Retinal pigment epithelial cell (primary cell): ENCODE data around the gene ZNF287.

Experiments
- DNase-seq: peaks from one replicate; pipeline ENCODE4 v3.0.0-alpha.2; 2010; ENCODE audit warnings: low read depth
- H3K4me3 ChIP-seq: 2 replicates; pipeline ENCODE4 v1.5.1; 2011; ENCODE audit warnings: mild to moderate bottlenecking, low read length, control low read depth, moderate library complexity
- CTCF ChIP-seq: conservative IDR thresholded peaks from 2 replicates; pipeline ENCODE4 v1.5.1; 2011; ENCODE audit warnings: low read depth, low read length, control low read depth, inconsistent platforms

The ZNF287 gene

GRCh38 chr17:16568541-16569357, at the start of gene ZNF287:
Gene ZNF287, minus strand, starts transcription at chr17:16569204. Its CDS starts 1,473 bp downstream, at chr17:16567731.
- DNase-seq, result peak; percentile 41
- TF ChIP-seq CTCF, result no peak
- peak within 1 kb of the TSS; percentile 71 for H3K4me3 ChIP-seq

GRCh38 chr17:16617481-16618060, 48.6 kb upstream of the ZNF287 start:
- no peak for TF ChIP-seq CTCF
- DNase-seq, result no peak
- H3K4me3 ChIP-seq, result no peak overlapping the region

- no peak for DNase-seq
Observed at GRCh38 chr17:16599537-16599936, 30.5 kb upstream of the ZNF287 start.

GRCh38 chr17:16593356-16594102, 24.5 kb upstream of the ZNF287 start:
- no peak for TF ChIP-seq CTCF
- H3K4me3 ChIP-seq, result no peak overlapping the region
- DNase-seq, result no peak

More at GRCh38 chr17:16599537-16599936, 30.5 kb upstream of the ZNF287 start:
- TF ChIP-seq CTCF, result no peak
- H3K4me3 ChIP-seq, result no peak overlapping the region

GRCh38 chr17:16589097-16589969, 20.3 kb upstream of the ZNF287 start:
- peak overlapping the region; percentile 64 for H3K4me3 ChIP-seq
- peak; percentile 29 for DNase-seq
- peak; percentile 98 for TF ChIP-seq CTCF

- no peak for TF ChIP-seq CTCF
- no peak for DNase-seq
- H3K4me3 ChIP-seq, result no peak overlapping the region
Observed at GRCh38 chr17:16585796-16586195, 16.8 kb upstream of the ZNF287 start.
